ENCODE measurements around the gene ITIH5. TPM values are rescaled to one million over a fixed set of nuclear protein-coding genes. Genes with fewer than 3 reads are reported as not detected.

The ITIH5 gene
- total and polyA plus RNA-seq, 8 donors = 4.0 to 28.6 (median 14.6) TPM

DNA sequence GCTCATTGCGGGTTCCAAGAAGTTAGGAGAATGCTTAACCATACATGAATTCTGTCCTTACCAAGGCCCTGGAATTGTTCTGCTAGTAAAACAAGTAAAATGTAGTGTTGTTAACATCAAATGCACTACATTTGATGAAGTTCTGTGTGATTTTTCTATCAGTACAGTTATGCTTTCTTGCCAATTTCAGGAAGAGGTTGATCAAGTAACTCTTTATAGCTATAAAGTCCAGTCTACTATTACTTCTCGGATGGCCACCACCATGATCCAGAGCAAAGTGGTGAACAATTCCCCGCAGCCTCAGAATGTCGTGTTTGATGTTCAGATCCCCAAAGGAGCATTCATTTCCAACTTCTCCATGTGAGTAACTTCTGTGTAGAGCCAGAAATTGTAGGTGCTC, 42.1 kb upstream of the ITIH5 start:
- intact Hi-C loops (cut with DNase I; ENCODE audit: low total_unique reads) = no loop called here
- no peak for DNase-seq
- H3K27ac ChIP-seq = no peak overlapping the region
- no peaks in the 10 kb centered on the region for H3K9me3 ChIP-seq
- 93 to 96% (median 96%) methylated on average over 4 of the region's 4 CpGs for WGBS, 5 donors
- no peak overlapping the region for H3K4me3 ChIP-seq
- no peaks in the 10 kb centered on the region for H3K36me3 ChIP-seq
- TF ChIP-seq POLR2A (IDR thresholded peaks at IDR 0.05) (no peak), EP300 (IDR thresholded peaks at IDR 0.05) (no peak), POLR2AphosphoS5 (IDR thresholded peaks at IDR 0.05) (no peak)
- TF ChIP-seq, protein P1, sequence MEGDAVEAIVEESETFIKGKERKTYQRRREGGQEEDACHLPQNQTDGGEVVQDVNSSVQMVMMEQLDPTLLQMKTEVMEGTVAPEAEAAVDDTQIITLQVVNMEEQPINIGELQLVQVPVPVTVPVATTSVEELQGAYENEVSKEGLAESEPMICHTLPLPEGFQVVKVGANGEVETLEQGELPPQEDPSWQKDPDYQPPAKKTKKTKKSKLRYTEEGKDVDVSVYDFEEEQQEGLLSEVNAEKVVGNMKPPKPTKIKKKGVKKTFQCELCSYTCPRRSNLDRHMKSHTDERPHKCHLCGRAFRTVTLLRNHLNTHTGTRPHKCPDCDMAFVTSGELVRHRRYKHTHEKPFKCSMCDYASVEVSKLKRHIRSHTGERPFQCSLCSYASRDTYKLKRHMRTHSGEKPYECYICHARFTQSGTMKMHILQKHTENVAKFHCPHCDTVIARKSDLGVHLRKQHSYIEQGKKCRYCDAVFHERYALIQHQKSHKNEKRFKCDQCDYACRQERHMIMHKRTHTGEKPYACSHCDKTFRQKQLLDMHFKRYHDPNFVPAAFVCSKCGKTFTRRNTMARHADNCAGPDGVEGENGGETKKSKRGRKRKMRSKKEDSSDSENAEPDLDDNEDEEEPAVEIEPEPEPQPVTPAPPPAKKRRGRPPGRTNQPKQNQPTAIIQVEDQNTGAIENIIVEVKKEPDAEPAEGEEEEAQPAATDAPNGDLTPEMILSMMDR (IDR thresholded peaks at IDR 0.05) = no peak
- H3K27me3 ChIP-seq = peaks cover 0 to 25% (median 4%) of the 10 kb centered on the region in 3 donors
- no peaks in the 10 kb centered on the region for H3K4me1 ChIP-seq

GRCh38 chr10:7707858-7708622, 41.3 kb upstream of the ITIH5 start:
- intact Hi-C loops (cut with DNase I; ENCODE audit: low total_unique reads) = no loop called here
- peaks cover 0 to 25% (median 4%) of the 10 kb centered on the region in 3 donors for H3K27me3 ChIP-seq
- TF ChIP-seq POLR2AphosphoS5 (IDR thresholded peaks at IDR 0.05) = no peak
- TF ChIP-seq, protein P1 (IDR thresholded peaks at IDR 0.05) = no peak
- TF ChIP-seq POLR2A (IDR thresholded peaks at IDR 0.05) = no peak
- no peak for TF ChIP-seq EP300 (IDR thresholded peaks at IDR 0.05)
- no peaks in the 10 kb centered on the region for H3K9me3 ChIP-seq
- 72 to 88% (median 84%) methylated on average over 5 of the region's 5 CpGs for WGBS, 5 donors
- no peak for DNase-seq
- H3K4me3 ChIP-seq = no peak overlapping the region
- no peaks in the 10 kb centered on the region for H3K4me1 ChIP-seq
- H3K27ac ChIP-seq = no peak overlapping the region
- no peaks in the 10 kb centered on the region for H3K36me3 ChIP-seq

- H3K27ac ChIP-seq = no peak overlapping the region
- H3K4me1 ChIP-seq = no peaks in the 10 kb centered on the region
- no peak overlapping the region for H3K4me3 ChIP-seq
- DNase-seq = peak in 1 of 2 donors; percentile 16
- H3K9me3 ChIP-seq = no peaks in the 10 kb centered on the region
- TF ChIP-seq EP300 (IDR thresholded peaks at IDR 0.05) = no peak
- 45 to 57% (median 54%) methylated on average over 4 of the region's 4 CpGs for WGBS, 5 donors
- intact Hi-C loops (cut with DNase I; ENCODE audit: low total_unique reads) = no loop called here
- H3K36me3 ChIP-seq = no peaks in the 10 kb centered on the region
- peaks cover 0 to 31% (median 11%) of the 10 kb centered on the region in 3 donors for H3K27me3 ChIP-seq
Observed at GRCh38 chr10:7707102-7707501, 40.3 kb upstream of the ITIH5 start.

DNA sequence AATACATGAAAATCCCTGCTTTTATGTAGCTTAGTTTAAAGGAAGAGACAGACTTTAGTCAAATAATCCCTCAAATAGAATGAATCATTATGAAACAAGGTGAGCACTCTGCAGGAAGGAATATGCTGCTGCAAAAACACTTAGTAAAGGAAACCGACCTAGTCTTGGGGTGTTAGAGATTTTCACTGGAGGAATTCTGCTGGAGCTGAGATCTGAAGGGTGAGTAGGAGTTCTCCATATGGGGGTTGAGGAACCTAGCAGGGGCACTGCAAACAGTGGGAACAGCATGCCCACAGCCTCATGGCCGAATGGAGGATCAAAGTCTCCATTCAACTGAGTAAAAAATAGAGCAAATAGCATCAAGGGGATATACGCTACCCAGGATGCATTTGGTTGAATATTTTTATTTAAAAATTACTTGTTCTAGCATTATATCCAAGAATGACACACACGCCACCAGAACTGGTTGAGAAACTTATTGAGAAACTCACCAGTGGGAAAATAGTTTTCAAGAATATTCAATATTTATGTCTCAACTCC, 39.8 kb upstream of the ITIH5 start:
- Histone ChIP-seq H3K27me3 (peaks cover 0 to 36% (median 13%) of the 10 kb centered on the region in 3 donors), H3K27ac (no peak overlapping the region), H3K4me3 (no peak overlapping the region), H3K9me3 (no peaks in the 10 kb centered on the region), H3K36me3 (no peaks in the 10 kb centered on the region), H3K4me1 (no peaks in the 10 kb centered on the region)
- intact Hi-C loops (cut with DNase I; ENCODE audit: low total_unique reads) = no loop called here
- no peak for DNase-seq
- TF ChIP-seq EP300 (IDR thresholded peaks at IDR 0.05) (no peak), POLR2A (IDR thresholded peaks at IDR 0.05) (no peak), POLR2AphosphoS5 (IDR thresholded peaks at IDR 0.05) (no peak)
- TF ChIP-seq, protein P1 (IDR thresholded peaks at IDR 0.05) = no peak
- WGBS, 5 donors = 77 to 87% (median 82%) methylated on average over 4 of the region's 4 CpGs

DNA sequence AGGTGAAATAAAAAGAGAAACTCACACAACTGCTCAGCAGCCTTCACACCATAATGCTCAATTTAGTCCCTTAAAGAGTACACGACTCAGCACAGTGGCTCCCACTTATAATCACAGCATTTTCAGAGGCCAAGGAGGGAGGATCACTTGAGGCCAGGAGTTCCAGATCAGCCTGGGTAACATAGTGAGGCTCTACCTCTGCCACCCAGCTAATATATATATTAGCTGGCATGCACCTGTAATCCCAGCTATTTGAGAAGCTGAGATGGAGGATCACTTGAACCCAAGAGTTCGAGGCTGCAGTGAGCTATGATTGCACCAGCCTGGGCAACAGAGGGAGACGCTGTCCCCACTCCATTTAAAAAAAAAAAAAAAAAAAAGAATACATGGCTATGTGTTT, 38.6 kb upstream of the ITIH5 start:
- Histone ChIP-seq H3K36me3 (no peaks in the 10 kb centered on the region), H3K4me1 (no peaks in the 10 kb centered on the region), H3K9me3 (no peaks in the 10 kb centered on the region), H3K27me3 (peaks cover 0 to 42% (median 13%) of the 10 kb centered on the region in 3 donors), H3K4me3 (no peak overlapping the region), H3K27ac (no peak overlapping the region)
- DNase-seq = no peak
- intact Hi-C loops (cut with DNase I; ENCODE audit: low total_unique reads) = no loop called here
- TF ChIP-seq, protein P1 (IDR thresholded peaks at IDR 0.05) = no peak
- no peak for TF ChIP-seq POLR2AphosphoS5 (IDR thresholded peaks at IDR 0.05)
- TF ChIP-seq POLR2A (IDR thresholded peaks at IDR 0.05) = no peak
- TF ChIP-seq EP300 (IDR thresholded peaks at IDR 0.05) = no peak
- 79 to 91% (median 90%) methylated on average over 3 of the region's 3 CpGs for WGBS, 5 donors
